NCI-H2081 (cell line): ENCODE measurements around the gene PPT1.
"Not testable (repeated sequence)": the region's sequence is repeated elsewhere in the genome, so short reads cannot be mapped to it uniquely, and the experiment has no call there.

Experiments used
- DNase-seq, 2 experiments: peaks; one replicate each; lab custom pipeline; 2025; lab: John Stamatoyannopoulos, UW

Gene PPT1

DNA sequence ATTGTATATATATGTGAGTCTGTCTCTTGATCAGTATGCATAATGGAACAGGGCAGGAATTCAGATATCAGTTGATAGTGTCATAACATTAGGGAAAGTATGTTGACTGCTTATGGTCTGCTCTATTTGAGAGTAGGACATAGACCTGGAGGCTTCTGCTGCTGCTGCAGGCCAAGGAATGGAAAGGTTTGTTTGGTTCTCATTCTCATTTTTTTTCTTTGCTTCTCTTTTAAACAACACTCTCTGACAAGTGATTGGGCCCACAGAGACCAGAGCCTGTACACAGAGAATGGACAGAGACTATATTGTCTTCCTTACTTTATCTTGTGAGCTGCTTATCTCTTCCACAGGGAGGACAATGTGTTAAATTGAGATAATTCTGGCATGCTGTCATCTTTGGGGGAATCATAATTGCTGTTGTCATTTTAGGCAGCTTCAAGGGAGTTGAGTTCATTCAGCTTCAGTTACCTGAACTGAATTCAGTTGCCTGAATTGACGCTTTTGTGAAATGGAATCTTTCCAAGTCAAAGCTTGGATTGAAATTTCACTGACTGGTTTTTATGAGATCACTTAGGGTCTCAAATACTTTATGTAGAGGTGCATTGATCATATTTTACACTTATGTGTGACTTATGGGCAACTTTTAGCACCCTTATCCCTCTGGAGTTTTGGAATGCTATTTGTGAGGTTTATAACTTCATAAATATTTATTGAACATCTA is 39.6 kb downstream of the PPT1 start:
- DNase-seq, result no peak

DNA sequence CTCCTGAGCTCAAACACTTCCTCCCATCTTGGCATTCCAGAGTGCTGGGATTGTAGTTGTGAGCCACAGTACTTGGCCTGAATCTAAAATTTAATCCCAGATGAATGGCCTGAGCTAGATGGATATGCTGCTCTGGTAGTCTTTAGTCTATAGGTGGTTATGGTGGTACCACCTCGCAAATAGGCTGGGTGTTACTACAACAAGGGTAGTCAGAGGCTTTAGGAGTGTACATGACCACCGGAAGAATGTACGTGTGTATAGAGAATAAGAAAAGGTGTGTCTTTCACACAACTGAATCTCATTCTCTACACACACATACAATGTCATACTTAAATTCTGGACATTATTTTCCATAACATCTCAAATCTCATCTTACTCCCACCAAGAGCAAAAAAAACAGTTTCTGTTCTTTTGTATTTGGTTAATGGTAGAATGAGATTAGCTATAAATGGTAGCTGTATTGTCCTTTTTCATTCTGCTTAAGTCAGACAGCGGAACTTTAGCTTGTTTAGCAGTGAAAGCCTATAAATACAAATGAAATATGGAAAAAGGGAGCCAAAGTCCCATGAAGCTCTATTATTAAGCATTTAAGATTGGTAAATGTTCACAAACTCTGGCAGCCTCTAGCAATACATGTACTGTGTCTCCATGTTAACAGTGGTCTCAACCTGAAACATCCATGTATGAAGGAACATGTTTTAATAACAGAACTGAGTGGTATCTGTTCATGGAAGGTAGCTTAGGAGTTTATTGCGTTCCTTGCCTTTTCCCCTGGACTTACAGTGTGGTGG is 40.3 kb downstream of the PPT1 start:
- no peak for DNase-seq

DNA sequence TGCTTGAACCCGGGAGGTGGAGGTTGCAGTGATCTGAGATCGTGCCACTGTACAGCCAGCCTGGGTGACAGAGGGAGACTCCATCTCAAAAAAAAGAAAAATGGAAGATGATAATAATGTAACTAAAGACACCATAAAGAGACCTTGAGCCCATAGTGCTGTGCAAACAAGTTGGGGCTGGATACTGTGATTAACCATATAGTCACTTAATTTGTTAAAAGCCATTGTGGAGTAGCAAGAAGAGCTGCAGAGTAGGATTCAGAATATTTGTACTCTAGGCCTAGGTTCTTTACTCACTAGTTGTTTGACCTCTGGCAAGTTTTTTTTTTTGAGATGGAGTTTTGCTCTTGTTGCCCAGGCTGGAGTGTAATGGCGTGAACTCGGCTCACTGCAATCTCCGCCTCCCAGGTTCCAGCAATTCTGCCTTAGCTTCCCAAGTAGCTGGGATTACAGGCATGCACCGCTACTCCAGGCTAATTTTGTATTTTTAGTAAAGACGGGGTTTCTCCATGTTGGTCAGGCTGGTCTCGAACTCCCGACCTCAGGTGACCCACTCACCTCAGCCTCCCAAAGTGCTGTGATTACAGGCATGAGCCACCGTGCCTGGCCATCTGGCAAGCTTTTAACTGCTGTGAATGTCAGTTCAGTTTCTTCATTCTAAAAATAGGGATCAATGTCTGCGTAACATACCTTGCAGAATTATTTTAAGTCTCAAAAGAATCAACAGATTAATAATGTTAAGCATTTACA is 43.7 kb downstream of the PPT1 start:
- DNase-seq, result no peak

DNA sequence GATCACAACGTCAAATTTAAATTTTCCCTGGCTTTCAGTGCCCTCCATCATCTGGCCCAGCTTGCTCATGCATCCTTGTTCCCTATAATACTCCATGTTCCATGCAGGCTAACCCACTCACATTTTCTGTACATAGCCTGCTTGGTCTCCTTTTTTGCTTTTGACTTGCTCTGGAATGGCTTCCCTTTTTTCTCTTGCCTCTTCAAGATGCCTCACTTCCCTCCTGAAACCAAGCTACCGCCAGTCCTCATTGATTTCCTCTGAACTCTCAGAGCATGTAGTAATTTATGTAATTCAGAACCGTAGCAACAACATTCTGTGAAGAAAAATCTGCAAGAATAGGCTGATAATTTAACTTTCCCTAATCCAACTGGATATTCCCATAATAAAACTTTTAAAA is 46.2 kb downstream of the PPT1 start:
- no peak for DNase-seq

DNA sequence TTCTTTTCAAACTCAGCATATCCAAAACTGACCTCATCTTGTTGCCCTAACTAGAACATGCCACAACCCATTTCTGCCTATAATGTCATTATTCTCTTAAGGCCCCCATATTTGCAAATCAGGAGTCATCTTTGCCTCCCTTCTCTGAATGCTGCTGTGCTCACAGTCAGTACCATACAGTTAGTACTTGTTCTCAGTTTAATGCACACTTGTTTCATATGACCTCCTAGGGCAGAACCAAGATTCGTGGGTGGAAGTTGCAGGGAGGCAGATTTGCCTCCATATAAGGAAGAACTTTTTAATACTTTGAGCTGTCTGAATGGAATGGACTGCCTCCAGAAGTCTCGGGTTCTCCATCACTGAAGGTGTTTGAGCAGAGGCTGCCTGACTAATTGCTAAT is 47.3 kb downstream of the PPT1 start:
- no peak for DNase-seq

DNA sequence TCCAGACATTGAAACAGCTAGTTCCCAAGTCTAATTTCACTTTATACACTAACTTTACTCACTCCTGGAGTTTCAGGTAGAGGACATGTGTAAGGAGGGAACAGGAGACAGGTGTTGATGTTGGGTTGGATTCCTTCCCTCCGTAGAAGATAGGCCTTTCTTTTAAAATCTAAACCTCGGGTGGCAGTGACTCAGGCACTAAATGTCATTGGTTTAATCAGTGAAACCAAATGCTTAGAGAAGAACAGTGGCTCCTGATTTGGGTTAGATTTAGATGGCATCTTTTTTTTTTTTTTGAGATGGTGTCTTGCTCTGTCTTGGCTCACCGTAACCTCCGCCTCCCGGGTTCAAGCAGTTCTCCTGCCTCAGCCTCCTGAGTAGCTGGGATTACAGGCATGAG is 49.3 kb downstream of the PPT1 start:
- no peak for DNase-seq

DNA sequence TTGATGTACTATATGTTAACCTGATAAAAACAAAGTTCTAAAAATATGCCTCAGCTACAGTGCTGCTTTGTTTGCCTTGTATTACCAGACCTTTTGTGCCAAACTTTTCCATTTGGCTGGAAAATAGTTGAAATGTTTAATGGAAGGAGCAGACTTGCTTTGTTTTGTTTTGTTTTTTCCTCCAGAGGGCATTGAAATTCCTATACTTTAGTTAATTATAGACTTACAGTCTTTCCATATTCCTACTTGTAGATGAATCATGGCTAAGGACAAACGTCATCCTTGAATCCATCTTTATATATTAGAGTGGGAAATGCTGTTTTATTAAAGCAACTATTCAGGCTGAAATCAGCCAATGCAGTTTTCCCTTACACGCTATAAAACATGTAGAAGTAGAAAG is 49.8 kb downstream of the PPT1 start:
- DNase-seq, result no peak

DNA sequence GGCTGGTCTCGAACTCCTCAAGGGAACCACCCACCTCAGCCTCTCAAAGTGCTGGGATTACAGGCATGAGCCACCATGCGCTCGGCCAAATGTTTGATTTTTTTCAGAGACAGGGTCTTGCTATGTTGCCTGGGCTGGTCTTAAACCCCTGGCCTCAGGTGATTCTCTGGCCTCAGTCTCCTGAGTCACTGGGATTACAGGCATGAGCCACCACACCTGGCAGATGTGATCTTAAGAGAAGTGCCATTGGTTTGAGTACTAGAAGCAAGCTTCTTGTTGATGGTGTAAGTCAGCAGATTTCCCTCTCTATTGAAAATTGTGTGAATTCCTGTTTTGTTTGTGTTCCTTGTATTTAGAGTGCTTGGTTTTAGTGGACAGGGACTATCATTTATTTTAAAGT is 51.3 kb downstream of the PPT1 start:
- DNase-seq, result no peak

DNA sequence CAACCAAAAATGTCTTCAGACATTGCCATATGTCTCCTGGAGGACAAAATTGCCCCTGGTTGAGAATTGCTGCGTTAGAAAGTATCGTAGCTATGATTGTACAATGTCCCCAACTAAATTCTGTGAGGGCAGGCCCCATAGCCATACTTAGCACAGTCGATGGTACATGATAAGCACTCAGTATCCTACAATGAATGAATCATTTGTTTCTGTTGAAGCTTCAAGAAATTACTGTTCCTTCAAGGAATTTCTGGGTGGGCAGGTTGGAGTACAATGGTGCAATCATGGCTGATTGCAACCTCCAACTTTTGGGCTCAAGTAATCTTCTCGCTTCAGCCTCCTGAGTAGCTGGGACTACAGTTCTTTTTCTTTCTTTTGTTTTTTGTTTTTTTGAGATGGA is 51.9 kb downstream of the PPT1 start:
- DNase-seq, result no peak

DNA sequence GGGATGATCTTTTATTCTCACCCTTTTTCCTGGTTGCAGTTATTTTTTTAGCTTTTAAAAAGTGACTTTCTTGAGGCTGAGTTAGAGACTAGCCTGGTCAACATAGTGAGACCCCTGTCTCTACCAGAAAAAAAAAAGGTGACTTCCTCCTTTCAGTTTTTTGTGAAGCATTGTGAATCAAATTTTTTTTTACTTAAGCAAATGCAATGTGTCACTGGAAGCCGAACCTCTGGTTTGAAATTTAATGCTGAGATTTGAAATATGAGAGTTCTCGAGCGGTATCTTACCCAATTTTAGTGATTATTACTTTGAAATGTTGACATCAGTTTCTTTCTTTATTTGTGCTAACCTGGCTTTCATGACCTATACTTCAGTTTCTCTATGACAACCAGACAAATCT is 52.9 kb downstream of the PPT1 start:
- DNase-seq, result no peak

DNA sequence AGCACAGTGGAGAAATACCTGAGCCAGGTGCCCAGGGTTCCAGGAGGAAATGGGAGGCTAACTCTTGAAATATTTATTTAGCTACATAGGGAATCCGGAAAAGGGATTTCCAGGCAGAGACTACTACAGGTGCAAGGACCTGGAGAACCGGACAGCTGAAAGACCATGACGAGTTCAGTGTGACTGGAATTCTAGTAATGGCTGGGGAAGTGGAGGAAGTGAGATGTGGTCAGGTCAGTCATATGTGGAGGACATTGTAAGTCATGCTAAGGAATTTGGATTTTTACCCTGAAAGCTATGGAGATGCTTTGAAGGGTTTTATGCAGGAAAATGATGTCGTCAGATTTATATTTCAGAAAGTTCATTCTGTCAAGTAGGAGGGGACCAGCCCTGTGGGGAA is 54.7 kb downstream of the PPT1 start:
- no peak for DNase-seq

DNA sequence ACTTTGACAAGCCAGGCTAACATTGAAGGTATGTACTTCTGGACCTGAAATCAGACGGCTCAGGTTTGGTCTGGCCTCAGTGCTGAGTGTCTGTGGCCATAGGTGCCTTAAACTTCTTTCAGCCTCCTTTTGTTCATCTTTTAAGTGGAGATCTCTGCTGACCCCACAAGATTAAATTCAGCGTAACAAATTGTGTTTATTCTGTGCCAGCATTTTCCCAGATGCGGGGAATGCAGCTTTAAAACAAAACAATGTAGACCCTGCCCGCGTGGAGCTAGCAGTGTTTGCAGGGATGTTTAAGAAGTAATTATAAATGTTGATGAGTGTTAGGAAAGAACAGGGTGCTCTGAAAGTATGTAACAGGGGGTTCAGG is 55.6 kb downstream of the PPT1 start:
- no peak for DNase-seq

DNA sequence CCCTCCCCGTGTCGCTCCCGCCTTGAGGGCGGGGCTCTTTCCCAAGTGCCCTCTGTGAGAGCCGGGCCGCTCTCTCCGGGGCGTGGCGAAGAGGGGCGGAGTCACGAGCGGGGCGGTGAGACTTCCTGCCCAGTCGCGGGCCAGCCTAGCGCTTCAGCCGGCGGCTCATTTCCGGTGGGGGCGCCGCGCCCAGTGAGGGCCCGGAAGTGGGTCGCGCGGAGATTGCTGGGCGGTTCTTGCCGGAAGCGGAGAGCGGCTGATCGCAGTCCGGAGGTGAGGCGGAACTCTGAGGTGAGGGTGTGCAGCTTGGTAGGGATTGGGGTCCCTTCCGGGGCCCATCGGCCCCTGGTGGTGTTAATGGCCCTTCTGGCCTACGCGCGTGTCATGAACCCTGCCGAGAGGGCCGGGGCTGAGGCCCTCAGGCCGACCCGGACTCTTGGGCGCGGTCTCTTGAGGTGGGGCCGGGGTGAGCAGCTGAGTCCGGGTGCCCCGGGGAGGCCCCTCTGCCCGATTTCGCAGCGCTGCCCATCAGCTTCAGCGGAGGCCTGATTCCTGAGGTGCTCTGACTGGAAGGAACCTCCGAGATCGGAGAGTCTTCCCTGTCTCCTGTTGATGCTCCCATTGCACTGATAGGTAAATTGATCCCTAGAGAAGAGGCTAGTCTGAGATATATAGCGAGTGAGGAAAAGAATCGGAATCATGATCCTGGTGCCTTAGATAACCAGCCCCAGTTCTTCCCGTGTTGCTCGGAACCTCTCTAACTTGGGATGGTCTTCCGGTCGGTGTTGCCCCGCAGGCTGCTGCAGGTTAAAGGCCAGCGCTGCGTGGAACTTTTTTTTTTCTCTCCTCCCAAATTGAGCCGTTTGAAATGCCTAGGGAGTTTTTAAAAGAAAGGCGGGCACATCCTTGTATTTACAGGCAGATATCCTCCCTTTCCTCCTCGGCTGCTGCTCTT is 56.3 kb downstream of the PPT1 start, which contains the start of gene CAP1:
TSS of gene CAP1 (plus strand) at position 219 of the 955 bp plus-strand sequence. CDS start 18,618 bp downstream, outside the sequence.
- peak; percentile 99 to 100 for DNase-seq

DNA sequence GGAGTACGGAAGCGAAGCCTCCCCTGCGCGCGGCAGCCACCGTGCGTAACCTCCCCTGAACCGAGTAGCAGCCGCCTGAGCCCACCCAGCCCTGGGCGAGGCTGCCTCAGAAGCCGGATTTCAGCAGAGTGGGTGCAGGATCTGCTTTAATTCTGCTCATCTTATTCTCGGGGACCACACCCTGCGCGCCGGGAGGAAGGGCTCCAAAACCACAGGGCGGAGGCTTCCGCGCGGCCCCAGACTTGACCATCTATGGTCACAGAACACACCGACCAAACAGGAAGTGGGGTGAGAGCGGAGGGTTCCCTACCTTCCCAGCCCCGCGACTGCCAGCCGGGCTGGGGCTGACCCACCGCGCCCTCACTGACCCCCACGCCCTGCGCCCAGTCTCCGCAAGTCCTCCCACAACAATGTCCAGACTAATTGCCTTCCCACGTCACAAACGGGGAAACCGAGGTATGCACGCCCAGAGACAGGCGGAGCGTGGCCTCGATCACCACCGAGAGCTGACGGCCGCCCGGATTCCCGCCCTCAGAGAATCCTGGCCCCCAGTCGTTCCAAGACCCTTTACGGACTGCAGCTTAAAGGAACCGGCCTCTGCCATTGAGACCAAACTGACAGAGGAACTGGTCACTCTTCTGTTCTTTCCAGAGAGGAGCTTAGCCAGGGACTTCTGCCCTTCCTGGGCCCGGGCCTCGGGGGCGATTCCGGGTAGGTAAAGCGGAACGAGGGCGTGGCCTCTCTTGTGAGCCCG is 57.1 kb downstream of the PPT1 start:
- peak; percentile 77 to 85 for DNase-seq

DNA sequence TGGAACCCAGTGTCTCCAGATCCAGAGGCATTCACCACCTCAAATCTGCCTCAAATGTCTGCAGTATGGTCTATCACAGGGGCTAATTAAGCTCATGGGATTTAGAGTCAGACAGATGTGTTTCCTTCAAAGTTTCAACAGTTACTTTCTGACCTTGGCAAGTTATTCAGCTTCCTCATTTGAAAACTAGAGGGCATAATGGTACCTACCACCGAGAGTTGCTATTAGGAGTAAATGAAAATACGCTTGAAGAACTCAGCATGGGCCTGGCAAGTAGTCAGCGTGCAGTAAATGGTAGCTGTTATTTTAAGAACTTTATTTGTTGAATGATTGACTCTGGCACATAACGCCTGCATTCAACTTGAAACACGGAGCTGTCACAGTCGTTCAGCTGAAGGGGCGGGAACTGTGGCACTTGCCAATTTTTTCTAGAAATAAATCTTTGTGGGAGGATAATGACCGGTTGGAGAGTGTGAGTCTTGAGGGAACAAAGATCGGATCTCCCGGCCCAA is 57.8 kb downstream of the PPT1 start:
- DNase-seq, result peak; percentile 77 to 90

DNA sequence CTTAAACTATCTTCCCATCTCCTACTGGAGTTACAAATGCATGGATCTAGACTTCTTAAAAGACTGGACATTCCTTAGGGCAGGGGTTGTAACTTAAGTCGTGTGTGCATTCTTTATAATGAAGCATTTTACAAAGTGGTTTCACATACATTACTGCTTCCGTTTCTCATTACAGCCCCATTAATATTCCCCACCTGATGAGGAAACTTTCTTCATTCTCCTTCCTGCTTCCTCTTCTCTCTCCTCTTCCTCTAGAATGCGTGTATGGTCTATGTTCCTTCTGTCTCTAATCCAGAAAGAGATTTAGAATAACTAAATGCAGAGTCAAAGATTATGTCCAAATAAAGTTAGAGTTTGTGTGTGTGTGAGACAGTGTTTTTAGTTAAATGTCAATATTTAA is 58.4 kb downstream of the PPT1 start:
- DNase-seq, result no peak

DNA sequence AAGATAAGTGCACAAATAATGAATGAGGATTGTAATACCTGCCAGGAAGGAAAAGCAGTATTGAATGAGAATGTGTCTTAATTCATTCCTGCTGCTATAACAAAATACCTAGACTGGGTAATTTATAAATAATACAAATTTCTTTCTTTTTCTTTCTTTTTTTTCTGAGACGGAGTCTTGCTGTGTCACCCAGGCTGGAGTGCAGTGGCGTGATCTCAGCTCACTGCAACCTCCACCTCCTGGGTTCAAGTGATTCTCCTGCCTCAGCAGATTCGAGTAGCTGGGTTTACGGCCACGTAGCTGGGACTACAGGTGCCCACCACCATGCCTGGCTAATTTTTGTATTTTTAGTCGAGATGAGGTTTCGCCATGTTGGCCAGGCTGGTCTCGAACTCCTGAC is 59.8 kb downstream of the PPT1 start:
- not testable (repeated sequence) for DNase-seq

DNA sequence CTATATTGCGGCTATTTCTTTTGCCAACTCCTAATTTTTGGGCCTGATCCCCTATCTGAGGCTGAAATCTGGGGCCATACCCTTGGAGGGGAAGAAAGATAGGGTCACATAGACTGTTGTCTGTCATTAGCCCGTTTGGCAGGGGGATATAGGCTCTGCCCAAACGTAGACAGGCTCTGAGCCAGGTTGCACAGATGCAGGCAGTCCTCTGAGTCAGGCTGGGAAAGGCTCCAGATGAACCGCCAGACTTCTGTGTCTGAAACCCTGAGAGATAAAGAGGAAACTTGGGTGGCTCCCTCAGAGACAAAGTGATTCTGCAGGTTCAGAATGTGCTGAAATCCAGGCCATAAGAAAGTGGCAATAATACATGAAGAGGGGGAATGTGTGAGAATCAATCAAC is 60.5 kb downstream of the PPT1 start:
- DNase-seq, result no peak

DNA sequence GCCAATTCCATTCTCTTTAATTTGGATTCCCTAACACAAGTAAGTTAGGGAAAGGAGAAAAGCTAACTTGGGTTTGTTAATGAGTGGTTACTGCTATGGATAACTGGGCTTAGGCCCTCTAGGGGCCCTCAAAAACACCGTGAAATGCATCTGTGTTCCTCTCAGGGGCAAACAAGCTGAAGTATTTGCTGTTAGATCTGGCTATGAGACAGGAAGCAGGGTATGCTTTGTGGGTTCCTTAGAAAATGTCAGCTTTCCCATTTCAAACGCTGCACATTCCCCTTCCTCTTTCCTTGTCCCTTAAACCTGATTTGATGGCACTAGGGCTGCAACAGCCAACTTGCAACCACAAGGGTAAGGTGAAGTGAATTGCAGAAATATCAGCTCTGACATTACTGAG is 62.2 kb downstream of the PPT1 start:
- DNase-seq, result no peak

DNA sequence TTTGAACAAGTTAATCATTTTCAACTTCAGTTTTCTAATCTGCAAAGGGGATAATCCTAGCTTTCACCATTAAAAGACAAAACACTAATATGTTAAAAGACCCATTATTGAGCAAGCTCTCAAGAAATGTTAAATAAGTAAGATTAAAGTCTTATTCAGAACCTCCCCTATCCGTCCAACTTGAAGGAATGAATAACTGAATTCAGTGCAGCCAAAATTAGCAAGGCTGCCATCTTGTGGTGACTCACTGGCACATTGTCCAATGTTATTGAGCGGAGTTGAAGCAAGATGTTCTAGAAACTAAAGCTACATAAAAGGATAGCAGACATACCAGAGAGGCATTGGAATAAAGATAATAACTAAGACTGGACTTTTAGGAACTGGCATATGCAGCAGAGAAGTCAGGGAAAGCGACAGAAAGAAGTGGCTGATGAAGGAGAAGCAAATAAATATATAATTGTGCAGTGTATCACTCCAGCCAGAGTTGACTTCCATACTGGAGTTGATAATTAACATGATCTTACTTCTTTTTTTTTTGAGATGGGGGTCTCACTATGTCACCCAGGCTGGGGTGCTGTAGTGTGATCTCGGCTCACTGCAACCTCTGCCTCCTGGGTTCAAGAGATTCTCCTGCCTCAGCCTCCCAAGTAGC is 64.7 kb downstream of the PPT1 start:
- DNase-seq, result peak; percentile 21 to 66
